ENCODE measurements around the gene P3H4. TPM values are rescaled to one million over a fixed set of nuclear protein-coding genes. Genes with fewer than 3 reads are reported as not detected.

Gene P3H4
- polyA plus RNA-seq, 1 donor (not counting 4 experiments of a cell fraction or from before 2014, with no cell fraction given) = 4.2 TPM

- Histone ChIP-seq H3K4me1 (ENCODE audit: control insufficient read depth, extremely low read depth, insufficient read depth, low read length) (no peaks in the 10 kb centered on the region), H3K36me3 (ENCODE audit: control insufficient read depth in 2 of 2, extremely low read depth in 1 of 2, insufficient read depth in 2 of 2, low read length in 2 of 2) (no peaks in the 10 kb centered on the region), H2AFZ (ENCODE audit: control insufficient read depth, low read length) (no peak overlapping the region), H3K4me3 (ENCODE audit: control insufficient read depth in 2 of 3, extremely low read depth in 1 of 3, insufficient read depth in 2 of 3, low read depth in 1 of 3, low read length in 3 of 3) (no peak overlapping the region), H4K20me1 (ENCODE audit: control insufficient read depth, extremely low read depth, insufficient read depth, low read length) (no peaks in the 10 kb centered on the region), H3K9me1 (ENCODE audit: control insufficient read depth, extremely low read depth, insufficient read depth, low read length) (no peaks in the 10 kb centered on the region), H3K27me3 (ENCODE audit: control insufficient read depth, extremely low read depth, insufficient read depth, low read length) (peaks cover 11% of the 10 kb centered on the region), H3K27ac (ENCODE audit: control insufficient read depth, insufficient read depth, low read length) (no peak overlapping the region), H3K79me2 (ENCODE audit: control insufficient read depth, insufficient read depth, low read length) (no peaks in the 10 kb centered on the region), H3K9me3 (ENCODE audit: control insufficient read depth, low read depth, low read length) (no peaks in the 10 kb centered on the region), H3K4me2 (ENCODE audit: control insufficient read depth, extremely low read depth, insufficient read depth, low read depth, low read length) (no peak overlapping the region), H3K9ac (ENCODE audit: control insufficient read depth, extremely low read depth, insufficient read depth, low read length) (no peak overlapping the region)
- DNase-seq (ENCODE audit: low read depth, low spot score) (no peak), FAIRE-seq (no peak)
- TF ChIP-seq CTCF (optimal IDR thresholded peaks at IDR 0.05 in 1 of 3, IDR thresholded peaks at IDR 0.05 in 1 of 3, conservative IDR thresholded peaks at IDR 0.05 in 1 of 3; ENCODE audit: extremely low read depth in 1 of 3, insufficient read depth in 2 of 3, low read length in 3 of 3) (no peak), EZH2 (IDR thresholded peaks at IDR 0.05; ENCODE audit: low read length) (no peak)
- dilution Hi-C loops (cut with MboI; ENCODE audit: extremely low pct_ligation_motif_present, low sequenced_read_pairs) = no loop called here
Measured at GRCh38 chr17:41818024-41818423, 6.3 kb upstream of the P3H4 start.

GRCh38 chr17:41816637-41817320 is 5.0 kb upstream of the P3H4 start:
- Histone ChIP-seq H2AFZ (ENCODE audit: control insufficient read depth, low read length) (no peak overlapping the region), H3K9ac (ENCODE audit: control insufficient read depth, extremely low read depth, insufficient read depth, low read length) (no peak overlapping the region), H4K20me1 (ENCODE audit: control insufficient read depth, extremely low read depth, insufficient read depth, low read length) (no peaks in the 10 kb centered on the region), H3K27ac (ENCODE audit: control insufficient read depth, insufficient read depth, low read length) (no peak overlapping the region), H3K4me1 (ENCODE audit: control insufficient read depth, extremely low read depth, insufficient read depth, low read length) (peaks cover 4% of the 10 kb centered on the region), H3K36me3 (ENCODE audit: control insufficient read depth in 2 of 2, extremely low read depth in 1 of 2, insufficient read depth in 2 of 2, low read length in 2 of 2) (no peaks in the 10 kb centered on the region), H3K4me2 (ENCODE audit: control insufficient read depth, extremely low read depth, insufficient read depth, low read depth, low read length) (no peak overlapping the region), H3K27me3 (ENCODE audit: control insufficient read depth, extremely low read depth, insufficient read depth, low read length) (peaks cover 23% of the 10 kb centered on the region), H3K79me2 (ENCODE audit: control insufficient read depth, insufficient read depth, low read length) (no peaks in the 10 kb centered on the region), H3K4me3 (ENCODE audit: control insufficient read depth in 2 of 3, extremely low read depth in 1 of 3, insufficient read depth in 2 of 3, low read depth in 1 of 3, low read length in 3 of 3) (no peak overlapping the region), H3K9me1 (ENCODE audit: control insufficient read depth, extremely low read depth, insufficient read depth, low read length) (no peaks in the 10 kb centered on the region), H3K9me3 (ENCODE audit: control insufficient read depth, low read depth, low read length) (no peaks in the 10 kb centered on the region)
- TF ChIP-seq EZH2 (IDR thresholded peaks at IDR 0.05; ENCODE audit: low read length) (no peak), CTCF (optimal IDR thresholded peaks at IDR 0.05 in 1 of 3, IDR thresholded peaks at IDR 0.05 in 1 of 3, conservative IDR thresholded peaks at IDR 0.05 in 1 of 3; ENCODE audit: extremely low read depth in 1 of 3, insufficient read depth in 2 of 3, low read length in 3 of 3) (no peak)
- dilution Hi-C loops (cut with MboI; ENCODE audit: extremely low pct_ligation_motif_present, low sequenced_read_pairs) = no loop called here
- FAIRE-seq (no peak), DNase-seq (ENCODE audit: low read depth, low spot score) (no peak)
